VCaP (cell line): ENCODE results near the gene RIPK4.

Experiments
- H3K27ac ChIP-seq: fragments of 450-650 bp; 2 replicates; pipeline ENCODE4 v1.5.1; 2017
- TF ChIP-seq, protein P1 (sequence below): fragments of 450-650 bp; conservative IDR thresholded peaks from 2 replicates; pipeline ENCODE4 v1.5.1; 2017; ENCODE audit warnings: mild to moderate bottlenecking, moderate library complexity

Gene RIPK4

DNA sequence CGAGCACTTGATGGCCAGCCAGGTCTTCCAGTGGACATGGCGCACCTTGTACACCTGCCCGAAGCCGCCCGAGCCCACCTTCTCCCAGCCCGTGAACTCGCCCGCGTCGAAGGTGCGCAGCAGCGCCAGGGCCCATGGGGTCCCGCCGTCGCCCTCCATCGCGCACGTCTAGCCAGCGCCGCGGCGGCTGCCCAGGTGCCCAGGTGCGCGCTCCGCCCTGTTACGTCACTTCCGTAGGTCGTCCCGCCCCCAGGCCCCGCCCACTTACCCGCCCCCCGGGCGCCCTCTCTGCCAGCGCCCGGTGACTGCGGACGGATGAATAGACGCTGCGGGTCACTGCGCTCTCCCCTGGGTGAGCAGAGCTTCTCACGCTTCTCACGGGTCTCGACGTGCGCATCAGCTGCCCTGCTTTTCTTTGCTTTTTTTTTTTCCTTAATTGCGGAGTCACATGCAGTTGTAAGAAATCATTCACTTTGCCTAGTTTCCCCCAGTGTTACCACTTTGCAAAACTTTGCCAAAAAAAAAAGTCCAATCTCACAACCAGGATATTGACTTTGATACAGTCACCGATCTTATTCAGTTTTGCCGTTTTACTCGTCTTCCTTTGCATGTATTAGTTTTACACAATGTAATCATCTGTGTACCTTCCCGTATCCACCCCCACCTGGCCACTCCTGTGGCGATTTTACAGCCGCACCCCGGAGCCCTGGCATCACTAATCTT, at the start of gene RIPK4:
Gene RIPK4, minus strand, starts transcription at position 170 of the 723 bp plus-strand sequence. Its CDS starts 11 bp downstream, at position 159.
- TF ChIP-seq, protein P1, sequence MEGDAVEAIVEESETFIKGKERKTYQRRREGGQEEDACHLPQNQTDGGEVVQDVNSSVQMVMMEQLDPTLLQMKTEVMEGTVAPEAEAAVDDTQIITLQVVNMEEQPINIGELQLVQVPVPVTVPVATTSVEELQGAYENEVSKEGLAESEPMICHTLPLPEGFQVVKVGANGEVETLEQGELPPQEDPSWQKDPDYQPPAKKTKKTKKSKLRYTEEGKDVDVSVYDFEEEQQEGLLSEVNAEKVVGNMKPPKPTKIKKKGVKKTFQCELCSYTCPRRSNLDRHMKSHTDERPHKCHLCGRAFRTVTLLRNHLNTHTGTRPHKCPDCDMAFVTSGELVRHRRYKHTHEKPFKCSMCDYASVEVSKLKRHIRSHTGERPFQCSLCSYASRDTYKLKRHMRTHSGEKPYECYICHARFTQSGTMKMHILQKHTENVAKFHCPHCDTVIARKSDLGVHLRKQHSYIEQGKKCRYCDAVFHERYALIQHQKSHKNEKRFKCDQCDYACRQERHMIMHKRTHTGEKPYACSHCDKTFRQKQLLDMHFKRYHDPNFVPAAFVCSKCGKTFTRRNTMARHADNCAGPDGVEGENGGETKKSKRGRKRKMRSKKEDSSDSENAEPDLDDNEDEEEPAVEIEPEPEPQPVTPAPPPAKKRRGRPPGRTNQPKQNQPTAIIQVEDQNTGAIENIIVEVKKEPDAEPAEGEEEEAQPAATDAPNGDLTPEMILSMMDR = 0 out of 2 replicates have a peak, but pooled peaks have one; percentile 11
- peak within 1 kb of the TSS; percentile 92 for H3K27ac ChIP-seq

DNA sequence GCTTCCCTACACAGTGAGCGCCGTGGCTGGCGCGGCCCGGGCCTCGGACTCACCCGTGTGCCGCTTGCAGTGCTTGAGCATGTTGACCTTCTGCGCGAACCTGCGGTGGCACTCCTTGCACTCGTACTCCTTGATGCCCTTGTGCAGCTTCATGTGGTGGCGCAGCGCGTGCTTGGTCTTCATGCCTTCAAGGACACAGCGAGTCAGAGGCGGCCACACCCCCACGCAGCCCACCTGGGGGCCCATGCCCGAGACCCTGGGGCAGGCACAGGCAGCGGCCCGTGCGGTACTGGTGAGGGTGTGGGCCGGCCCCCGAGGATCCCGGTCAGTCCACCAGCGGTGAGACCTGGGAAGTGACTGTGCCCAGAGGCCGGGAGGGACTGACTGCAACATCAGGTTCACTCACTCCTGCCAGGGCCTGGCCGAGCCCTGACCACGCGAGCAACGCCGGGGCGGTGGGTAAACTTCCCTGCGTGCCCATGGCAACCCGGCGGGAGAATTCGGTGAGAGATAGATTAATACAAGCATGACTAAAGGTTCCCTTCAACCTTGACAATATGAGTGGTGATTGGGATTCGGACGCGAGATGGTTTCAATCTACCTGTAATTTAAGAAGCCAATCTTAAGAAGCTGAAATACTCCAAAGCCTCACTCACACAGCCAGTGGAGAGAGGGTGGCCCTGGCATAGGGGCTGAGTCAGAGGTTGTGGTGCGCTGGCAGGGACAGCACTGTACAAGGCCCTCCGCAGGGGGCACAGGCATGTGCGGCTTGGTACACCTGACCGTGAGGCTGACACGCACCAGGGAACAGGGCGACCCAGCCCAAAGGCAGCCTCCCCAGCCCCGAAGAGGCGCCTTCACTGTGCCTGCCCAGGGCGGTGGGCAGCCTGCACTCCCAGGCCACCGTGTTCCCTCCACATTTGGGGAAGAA, 49.1 kb upstream of the RIPK4 start:
- H3K27ac ChIP-seq = peak overlapping the region; percentile 35
- TF ChIP-seq, protein P1 = no peak

DNA sequence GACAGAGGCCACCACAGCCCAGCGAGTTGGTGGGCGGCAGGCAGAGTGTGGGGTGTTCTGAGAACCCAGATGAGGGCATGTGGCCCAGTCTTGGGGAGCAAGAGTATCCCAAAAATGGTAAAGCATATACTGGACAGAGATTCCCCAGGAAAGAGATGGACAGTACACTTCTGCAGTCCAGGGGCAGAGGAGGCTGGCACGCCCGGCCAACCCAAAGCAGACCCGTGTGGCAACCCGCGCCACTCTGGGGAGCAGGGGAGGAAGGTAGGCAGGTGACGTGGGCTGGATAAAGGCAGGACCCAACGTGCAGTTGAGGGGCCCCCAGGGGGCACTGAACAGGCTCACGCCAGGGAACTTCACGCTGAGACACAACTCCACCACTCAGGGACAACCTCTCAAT, 46.4 kb upstream of the RIPK4 start:
- no peak overlapping the region for H3K27ac ChIP-seq

DNA sequence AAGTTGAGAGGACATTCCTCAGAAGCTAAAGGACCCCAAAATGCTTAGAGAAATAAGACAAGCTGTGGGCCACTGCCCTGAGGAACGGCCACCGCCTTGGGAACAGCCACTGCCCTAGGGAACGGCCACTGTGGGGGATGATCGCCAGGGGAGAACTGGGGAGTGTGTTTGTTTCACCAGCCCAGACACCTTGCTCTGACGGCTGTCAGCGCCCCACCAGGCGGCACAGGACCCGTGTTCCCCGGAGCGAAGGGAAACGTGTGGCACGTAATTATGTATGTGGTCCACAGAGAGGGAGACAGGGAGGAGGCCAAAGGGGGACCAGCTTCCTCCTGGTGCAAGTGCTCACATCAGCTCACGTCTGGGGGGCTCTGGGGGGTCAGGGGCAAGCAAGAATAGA, 45.8 kb upstream of the RIPK4 start:
- TF ChIP-seq, protein P1 = no peak
- H3K27ac ChIP-seq = no peak overlapping the region

More for the DNA sequence above, 46.4 kb upstream of the RIPK4 start:
- TF ChIP-seq, protein P1 = no peak

DNA sequence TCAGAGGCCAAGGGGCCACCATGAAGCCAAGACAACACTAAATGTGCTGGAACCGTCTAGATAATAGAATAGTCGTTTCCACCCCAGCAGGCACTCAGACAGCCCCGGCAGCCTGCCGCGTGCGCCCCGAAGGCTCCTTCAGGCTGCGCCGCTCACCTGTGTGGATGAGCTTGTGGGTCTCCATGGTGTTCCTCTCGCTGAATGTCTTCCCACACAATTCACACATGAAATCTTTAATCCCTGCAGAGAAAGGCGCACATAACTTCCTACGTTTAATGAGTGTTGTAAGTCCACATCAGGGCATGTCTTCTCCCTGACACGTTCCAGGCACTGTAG, 43.7 kb upstream of the RIPK4 start:
- no peak overlapping the region for H3K27ac ChIP-seq
- TF ChIP-seq, protein P1 = no peak

DNA sequence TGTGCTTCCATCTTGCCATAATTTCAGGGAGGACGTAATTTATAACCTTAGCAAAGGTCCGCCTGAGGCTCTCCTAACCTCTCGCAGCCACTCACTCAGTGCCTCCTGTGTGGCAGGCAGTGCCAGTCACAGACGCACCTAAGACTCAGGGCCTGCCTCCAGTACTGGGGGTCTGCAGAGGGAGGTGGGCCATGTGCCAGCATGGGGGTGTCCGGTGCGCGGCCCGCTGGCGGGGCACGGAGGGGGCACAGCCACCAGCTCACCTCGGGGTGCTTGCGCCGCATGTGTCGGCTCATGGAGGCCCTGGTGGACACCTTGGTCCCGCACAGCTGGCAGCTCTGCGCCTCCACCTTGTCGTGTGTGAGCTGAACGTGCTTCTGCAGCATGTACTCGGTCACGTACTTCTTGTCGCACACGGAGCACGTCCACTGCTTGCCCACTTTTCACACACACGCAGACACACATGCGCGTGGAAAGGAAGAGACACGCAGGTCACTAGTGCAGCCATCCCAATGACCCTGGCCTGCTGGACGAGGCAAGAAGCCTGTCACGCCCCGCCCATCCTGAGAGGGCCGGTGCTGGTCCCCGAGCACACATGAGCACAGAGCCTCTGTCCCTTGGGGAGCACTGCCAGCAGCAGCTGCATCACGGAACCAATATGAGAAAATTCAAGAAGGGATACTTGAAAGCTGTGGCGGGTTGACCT, 43.2 kb upstream of the RIPK4 start:
- H3K27ac ChIP-seq = no peak overlapping the region
- TF ChIP-seq, protein P1 = no peak

DNA sequence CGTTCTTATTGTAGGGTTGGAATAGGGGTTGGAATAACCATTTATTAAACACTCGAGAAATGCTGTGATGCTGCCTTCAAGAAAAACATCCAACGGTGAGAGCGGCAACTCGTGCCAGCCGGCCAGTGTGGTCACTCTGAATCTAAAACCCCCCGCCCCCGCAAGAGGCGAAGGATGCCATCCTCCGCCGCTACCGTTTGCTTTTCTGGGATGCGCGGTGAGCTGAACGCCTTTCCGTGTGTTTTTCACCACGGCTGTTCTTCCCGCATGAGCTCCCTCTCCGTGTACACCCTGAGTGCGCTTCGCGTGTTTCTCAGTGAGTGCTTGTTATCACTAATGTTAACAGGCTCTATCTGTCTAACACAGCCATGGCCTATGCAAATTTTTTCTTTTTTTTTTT, 42.0 kb upstream of the RIPK4 start:
- TF ChIP-seq, protein P1 = no peak
- H3K27ac ChIP-seq = no peak overlapping the region
